Stimulated activated CD8-positive, alpha-beta memory T cell treated with anti-CD3 and anti-CD28 coated beads, Interleukin-7, amount 100 ng/mL, for 4 hours (primary cell): Measurements from ENCODE around the gene TMEM9.

Experiments used
- DNase-seq, 2 donors: peaks; one replicate each; pipeline ENCODE4 v3.0.0-alpha.2; 2020; ENCODE audit warnings: low read depth in 2 of 2

The TMEM9 gene

GRCh38 chr1:201108614-201109013, 45.7 kb downstream of the TMEM9 start:
- no peak for DNase-seq

- no peak for DNase-seq
Measured at GRCh38 chr1:201105688-201106087, 48.6 kb downstream of the TMEM9 start.

GRCh38 chr1:201104141-201104540, 50.1 kb downstream of the TMEM9 start:
- DNase-seq, result no peak

GRCh38 chr1:201103666-201104065, 50.6 kb downstream of the TMEM9 start:
- no peak for DNase-seq

GRCh38 chr1:201100169-201100930, 53.9 kb downstream of the TMEM9 start:
- DNase-seq, result no peak

- no peak for DNase-seq
Measured at GRCh38 chr1:201098992-201099677, 55.1 kb downstream of the TMEM9 start.

GRCh38 chr1:201096977-201097856, 57.1 kb downstream of the TMEM9 start:
- no peak for DNase-seq

- no peak for DNase-seq
Measured at GRCh38 chr1:201096041-201096461, 58.2 kb downstream of the TMEM9 start.

- DNase-seq, result no peak
Measured at GRCh38 chr1:201095581-201095980, 58.7 kb downstream of the TMEM9 start.

GRCh38 chr1:201094832-201095231, 59.4 kb downstream of the TMEM9 start:
- DNase-seq, result no peak

- no peak for DNase-seq
Measured at GRCh38 chr1:201093962-201094361, 60.3 kb downstream of the TMEM9 start.

GRCh38 chr1:201093561-201093960, 60.7 kb downstream of the TMEM9 start:
- no peak for DNase-seq

GRCh38 chr1:201092738-201093137, 61.5 kb downstream of the TMEM9 start:
- no peak for DNase-seq

- DNase-seq, result no peak
Measured at GRCh38 chr1:201091256-201091655, 63.0 kb downstream of the TMEM9 start.

GRCh38 chr1:201090541-201090940, 63.7 kb downstream of the TMEM9 start:
- DNase-seq, result no peak

- no peak for DNase-seq
Measured at GRCh38 chr1:201089596-201089995, 64.7 kb downstream of the TMEM9 start.

- no peak for DNase-seq
Measured at GRCh38 chr1:201088901-201089525, 65.3 kb downstream of the TMEM9 start.

GRCh38 chr1:201088395-201088794, 65.9 kb downstream of the TMEM9 start:
- no peak for DNase-seq

- DNase-seq, result peak; percentile 5 to 10
Measured at GRCh38 chr1:201085902-201086735, 68.2 kb downstream of the TMEM9 start.
